CD14-positive monocyte (primary cell): ENCODE measurements around the gene HAGHL. TPM values are rescaled to one million over a fixed set of nuclear protein-coding genes. Genes with fewer than 3 reads are reported as not detected.

Experiments used
- DNase-seq, 3 donors: peaks; one replicate each; pipeline ENCODE4 v3.0.0-alpha.2; 2011 to 2022
- H2AFZ ChIP-seq: 2 replicates; pipeline ENCODE4 v1.6.0; 2012; ENCODE audit warnings: mild to moderate bottlenecking, low read depth, low read length, inconsistent platforms; ENCODE audit not compliant: insufficient read depth, poor library complexity, severe bottlenecking
- H3K27ac ChIP-seq, 2 donors: 1 replicate in 1 of 2; 2 replicates in 1 of 2; pipeline ENCODE4 v1.5.1; 2012 to 2013; ENCODE audit warnings: low read length in 2 of 2, control low read depth in 1 of 2, inconsistent platforms in 1 of 2, low read depth in 1 of 2, mild to moderate bottlenecking in 1 of 2
- H3K27me3 ChIP-seq, 2 donors: one replicate each; pipeline versions ENCODE4 v1.6.0 to v1.6.1; 2011 to 2013; ENCODE audit warnings: low read length in 2 of 2; ENCODE audit not compliant: control insufficient read depth in 2 of 2, insufficient read depth in 2 of 2
- H3K36me3 ChIP-seq, 2 donors: replicated peaks in 1 of 2; 1 replicate in 1 of 2; 2 replicates in 1 of 2; pipeline versions ENCODE4 v1.5.1 to v1.6.1; 2012 to 2013; ENCODE audit warnings: low read length in 2 of 2, control low read depth in 1 of 2, inconsistent platforms in 1 of 2, mild to moderate bottlenecking in 1 of 2; ENCODE audit not compliant: insufficient read depth in 2 of 2, control insufficient read depth in 1 of 2
- H3K4me1 ChIP-seq, 2 donors: 1 replicate in 1 of 2; 2 replicates in 1 of 2; pipeline versions ENCODE4 v1.5.1 to v1.6.1; 2012 to 2013; ENCODE audit warnings: low read length in 2 of 2, control low read depth in 1 of 2, inconsistent platforms in 1 of 2, mild to moderate bottlenecking in 1 of 2, moderate library complexity in 1 of 2; ENCODE audit not compliant: insufficient read depth in 2 of 2, control insufficient read depth in 1 of 2
- H3K4me2 ChIP-seq: replicated peaks from 2 replicates; pipeline ENCODE3; 2012; ENCODE audit warnings: low read length, moderate library complexity, mild to moderate bottlenecking; ENCODE audit not compliant: poor library complexity, severe bottlenecking; ENCODE audit errors: extremely low read depth
- H3K4me3 ChIP-seq, 3 experiments: fragments of 200-600 bp in 1 of 3; sonication (generic) in 1 of 3; replicated peaks in 1 of 3; 1 replicate in 2 of 3; 2 replicates in 1 of 3; pipeline ENCODE4 v1.5.1; 2011 to 2013; ENCODE audit warnings: low read length in 3 of 3, mild to moderate bottlenecking in 3 of 3, control low read depth in 2 of 3, low read depth in 2 of 3, inconsistent platforms in 1 of 3, moderate library complexity in 1 of 3
- H3K79me2 ChIP-seq: 2 replicates; pipeline ENCODE4 v1.6.0; 2012; ENCODE audit warnings: mild to moderate bottlenecking, control low read depth, inconsistent platforms, low read length, moderate library complexity; ENCODE audit not compliant: insufficient read depth
- H3K9ac ChIP-seq: 2 replicates; pipeline ENCODE4 v1.6.0; 2017; ENCODE audit warnings: low read length, mild to moderate bottlenecking; ENCODE audit not compliant: insufficient read depth, poor library complexity, severe bottlenecking
- H3K9me3 ChIP-seq, 2 donors: replicated peaks in 1 of 2; 1 replicate in 1 of 2; 2 replicates in 1 of 2; pipeline versions ENCODE4 v1.5.1 to v1.6.1; 2012 to 2013; ENCODE audit warnings: low read length in 2 of 2, control low read depth in 1 of 2; ENCODE audit not compliant: control insufficient read depth in 1 of 2, insufficient read depth in 1 of 2
- H4K20me1 ChIP-seq: 2 replicates; pipeline ENCODE4 v1.6.0; 2012; ENCODE audit warnings: mild to moderate bottlenecking, low read length, control low read depth, moderate library complexity; ENCODE audit not compliant: insufficient read depth
- H3K27ac Mint-ChIP-seq, 7 donors: one replicate each; pipeline ENCODE4 v1.8.0; 2020; ENCODE audit warnings: mild to moderate bottlenecking in 7 of 7, mixed read lengths in 7 of 7, moderate library complexity in 6 of 7, inconsistent platforms in 2 of 7
- H3K27me3 Mint-ChIP-seq, 3 donors: one replicate each; pipeline ENCODE4 v1.8.0; 2021 to 2022; ENCODE audit warnings: low read depth in 3 of 3, mild to moderate bottlenecking in 3 of 3, mixed read lengths in 3 of 3, moderate library complexity in 3 of 3, inconsistent platforms in 1 of 3
- H3K36me3 Mint-ChIP-seq, 2 donors: one replicate each; pipeline ENCODE4 v1.8.0; 2020; ENCODE audit warnings: mixed read lengths in 2 of 2, inconsistent platforms in 1 of 2, mild to moderate bottlenecking in 1 of 2
- H3K4me1 Mint-ChIP-seq: one replicate; pipeline ENCODE4 v1.8.0; 2020; ENCODE audit warnings: mild to moderate bottlenecking, mixed read lengths
- H3K4me3 Mint-ChIP-seq, 2 donors: one replicate each; pipeline ENCODE4 v1.8.0; 2020; ENCODE audit warnings: mild to moderate bottlenecking in 2 of 2, mixed read lengths in 2 of 2, moderate library complexity in 1 of 2
- H3K9me3 Mint-ChIP-seq, 7 donors: one replicate each; pipeline ENCODE4 v1.8.0; 2020 to 2022; ENCODE audit warnings: mixed read lengths in 7 of 7, mild to moderate bottlenecking in 6 of 7, moderate library complexity in 6 of 7, inconsistent platforms in 2 of 7
- WGBS: methylation state at CpG from one replicate; pipeline ENCODE4 v1.1.5; 2013; ENCODE audit warnings: missing lambda C conversion rate; ENCODE audit not compliant: insufficient coverage; 5-methylcytosine and 5-hydroxymethylcytosine counted together
- intact Hi-C, 2 donors: fragments of 100-400 bp; cut with micrococcal nuclease; formaldehyde crosslinking; loops; one replicate each; pipeline versions ENCODE4 v1.15.0 to v1.15.1; 2023
- polyA plus RNA-seq, 3 donors: library from polyadenylated mRNA; depleted of rRNA in 1 of 3; unstranded in 2 of 3; stranded (reverse) in 1 of 3; fragments of 300-500 nt in 2 of 3; fragments of >200 nt in 1 of 3; fragmentation: Illumina TruSeq in 2 of 3; gene quantifications; 1 replicate in 2 of 3; 2 replicates in 1 of 3; pipeline ENCODE4 v1.2.3, GENCODE V29; 2012 to 2021
- TF ChIP-seq, protein P1 (sequence below): fragments of 200-600 bp; IDR thresholded peaks from one replicate; pipeline ENCODE4 v1.8.0; 2022; ENCODE audit warnings: antibody characterized with exemption, mild to moderate bottlenecking

The HAGHL gene
- polyA plus RNA-seq, 3 donors: 0.60 to 8.9 (median 1.5) TPM

DNA sequence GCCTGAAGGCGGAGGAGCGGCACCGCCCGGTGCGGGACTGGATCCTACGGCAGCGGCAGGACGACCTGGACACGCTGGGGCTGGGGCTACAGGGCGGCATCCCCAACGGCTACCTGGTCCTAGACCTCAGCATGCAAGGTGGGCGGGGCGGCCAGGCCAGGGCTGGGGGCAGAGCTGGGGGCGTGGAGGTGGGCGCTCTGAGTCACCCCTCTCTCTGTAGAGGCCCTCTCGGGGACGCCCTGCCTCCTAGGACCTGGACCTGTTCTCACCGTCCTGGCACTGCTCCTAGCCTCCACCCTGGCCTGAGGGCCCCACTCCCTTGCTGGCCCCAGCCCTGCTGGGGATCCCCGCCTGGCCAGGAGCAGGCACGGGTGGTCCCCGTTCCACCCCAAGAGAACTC, 41.5 kb downstream of the HAGHL start:
- H3K36me3 Mint-ChIP-seq: no peaks in the 10 kb centered on the region
- WGBS: 88% methylated on average over 21 of the region's 21 CpGs
- intact Hi-C loops: no loop called here
- Histone ChIP-seq H3K36me3 (no peaks in the 10 kb centered on the region), H3K9ac (no peak overlapping the region), H2AFZ (no peak overlapping the region), H3K4me1 (no peaks in the 10 kb centered on the region), H3K9me3 (no peaks in the 10 kb centered on the region), H3K27ac (no peak overlapping the region), H3K27me3 (peaks cover 0 to 2% of the 10 kb centered on the region in 2 donors), H4K20me1 (no peaks in the 10 kb centered on the region), H3K4me3 (no peak overlapping the region), H3K4me2 (no peak overlapping the region), H3K79me2 (no peaks in the 10 kb centered on the region)
- TF ChIP-seq, protein P1, sequence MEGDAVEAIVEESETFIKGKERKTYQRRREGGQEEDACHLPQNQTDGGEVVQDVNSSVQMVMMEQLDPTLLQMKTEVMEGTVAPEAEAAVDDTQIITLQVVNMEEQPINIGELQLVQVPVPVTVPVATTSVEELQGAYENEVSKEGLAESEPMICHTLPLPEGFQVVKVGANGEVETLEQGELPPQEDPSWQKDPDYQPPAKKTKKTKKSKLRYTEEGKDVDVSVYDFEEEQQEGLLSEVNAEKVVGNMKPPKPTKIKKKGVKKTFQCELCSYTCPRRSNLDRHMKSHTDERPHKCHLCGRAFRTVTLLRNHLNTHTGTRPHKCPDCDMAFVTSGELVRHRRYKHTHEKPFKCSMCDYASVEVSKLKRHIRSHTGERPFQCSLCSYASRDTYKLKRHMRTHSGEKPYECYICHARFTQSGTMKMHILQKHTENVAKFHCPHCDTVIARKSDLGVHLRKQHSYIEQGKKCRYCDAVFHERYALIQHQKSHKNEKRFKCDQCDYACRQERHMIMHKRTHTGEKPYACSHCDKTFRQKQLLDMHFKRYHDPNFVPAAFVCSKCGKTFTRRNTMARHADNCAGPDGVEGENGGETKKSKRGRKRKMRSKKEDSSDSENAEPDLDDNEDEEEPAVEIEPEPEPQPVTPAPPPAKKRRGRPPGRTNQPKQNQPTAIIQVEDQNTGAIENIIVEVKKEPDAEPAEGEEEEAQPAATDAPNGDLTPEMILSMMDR: no peak
- no peak overlapping the region for H3K4me3 Mint-ChIP-seq
- no peak overlapping the region for H3K27ac Mint-ChIP-seq
- H3K9me3 Mint-ChIP-seq: no peaks in the 10 kb centered on the region
- DNase-seq: no peak
- H3K4me1 Mint-ChIP-seq: no peaks in the 10 kb centered on the region
- H3K27me3 Mint-ChIP-seq: peaks cover 0 to 9% (median 3%) of the 10 kb centered on the region in 3 donors

DNA sequence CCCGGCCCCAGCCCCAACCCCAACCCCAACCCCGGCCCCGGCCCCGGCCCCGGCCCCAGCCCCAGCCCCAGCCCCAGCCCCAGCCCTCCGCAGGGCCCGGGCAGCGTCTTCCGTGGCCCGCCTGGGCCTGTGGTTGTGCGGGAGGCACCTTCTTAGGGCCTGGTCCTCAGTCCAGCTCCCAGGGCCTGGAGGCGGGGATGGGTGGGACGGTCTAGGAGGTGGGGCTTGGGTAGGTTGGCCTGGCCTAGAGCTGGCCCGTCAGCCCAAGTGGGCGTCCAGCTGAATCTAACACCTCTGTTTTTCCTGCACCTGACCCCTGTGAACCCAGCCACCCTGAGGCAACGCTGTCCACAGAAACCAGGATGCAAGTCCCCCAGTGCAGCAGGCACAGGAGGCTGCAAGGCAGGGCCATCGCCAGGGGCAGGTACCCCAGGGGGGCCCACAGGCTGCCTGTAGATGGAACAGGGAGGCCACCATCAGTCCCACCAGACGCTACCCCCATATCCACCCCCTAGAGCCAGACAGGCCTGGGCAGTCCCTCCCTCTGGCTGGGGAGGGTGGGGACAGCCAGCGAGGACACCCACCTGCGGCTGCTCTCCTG, 42.4 kb downstream of the HAGHL start:
- intact Hi-C loops: no loop called here
- Histone ChIP-seq H3K27me3 (peaks cover 0 to 2% of the 10 kb centered on the region in 2 donors), H3K4me3 (no peak overlapping the region), H3K4me1 (no peaks in the 10 kb centered on the region), H4K20me1 (no peaks in the 10 kb centered on the region), H3K79me2 (no peaks in the 10 kb centered on the region), H3K9ac (no peak overlapping the region), H3K9me3 (no peaks in the 10 kb centered on the region), H2AFZ (no peak overlapping the region), H3K27ac (no peak overlapping the region), H3K4me2 (no peak overlapping the region), H3K36me3 (no peaks in the 10 kb centered on the region)
- Mint-ChIP-seq H3K27me3 (peaks cover 0 to 9% (median 2%) of the 10 kb centered on the region in 3 donors), H3K4me1 (no peaks in the 10 kb centered on the region), H3K27ac (no peak overlapping the region), H3K4me3 (no peak overlapping the region), H3K9me3 (no peaks in the 10 kb centered on the region), H3K36me3 (no peaks in the 10 kb centered on the region)
- DNase-seq: no peak
- 76% methylated on average over 10 of the region's 20 CpGs for WGBS
- TF ChIP-seq, protein P1: no peak
